CD4-positive, CD25-positive, alpha-beta regulatory T cell (primary cell): ENCODE data around the gene DLG2. TPM values are rescaled to one million over a fixed set of nuclear protein-coding genes. Genes with fewer than 3 reads are reported as not detected.
"Not testable (repeated sequence)": the region's sequence is repeated elsewhere in the genome, so short reads cannot be mapped to it uniquely, and the experiment has no call there.

Experiments
- ATAC-seq, 2 donors: fragments of 150-1000 bp; cut with Tn5 transposase; one replicate each; pipeline ENCODE4 v1.10.0; 2021; ENCODE audit warnings: low read depth in 2 of 2, moderate number of reproducible peaks in 2 of 2, moderate library complexity in 1 of 2
- DNase-seq, 3 donors: peaks; one replicate each; pipeline versions ENCODE4 v3.0.0 to v3.0.0-alpha.2; 2012 to 2022; ENCODE audit warnings: mixed read lengths in 1 of 3
- H3K27ac ChIP-seq: one replicate; pipeline ENCODE4 v1.7.0; 2013; ENCODE audit warnings: mild to moderate bottlenecking, low read length; ENCODE audit not compliant: insufficient read depth, poor library complexity, severe bottlenecking
- H3K27me3 ChIP-seq: one replicate; pipeline ENCODE4 v1.7.0; 2013; ENCODE audit warnings: low read length; ENCODE audit not compliant: control insufficient read depth, insufficient read depth
- H3K36me3 ChIP-seq: one replicate; pipeline ENCODE4 v1.7.0; 2013; ENCODE audit warnings: mild to moderate bottlenecking, low read length, moderate library complexity; ENCODE audit not compliant: control insufficient read depth, insufficient read depth
- H3K4me1 ChIP-seq: 2 replicates; pipeline ENCODE4 v1.7.0; 2013; ENCODE audit warnings: mild to moderate bottlenecking, low read length; ENCODE audit not compliant: insufficient read depth, control insufficient read depth, poor library complexity, severe bottlenecking
- H3K4me3 ChIP-seq: one replicate; pipeline ENCODE4 v1.7.0; 2013; ENCODE audit warnings: low read depth, mild to moderate bottlenecking, low read length, moderate library complexity
- H3K9me3 ChIP-seq, 2 experiments: 1 replicate in 1 of 2; 2 replicates in 1 of 2; pipeline ENCODE4 v1.7.0; 2013; ENCODE audit warnings: low read length in 2 of 2, mild to moderate bottlenecking in 1 of 2, moderate library complexity in 1 of 2; ENCODE audit not compliant: control insufficient read depth in 2 of 2
- H3K27ac Mint-ChIP-seq, 3 donors: one replicate each; pipeline ENCODE4 v1.8.0; 2020 to 2022; ENCODE audit warnings: mild to moderate bottlenecking in 3 of 3, mixed read lengths in 3 of 3, moderate library complexity in 2 of 3
- H3K27me3 Mint-ChIP-seq: one replicate; pipeline ENCODE4 v1.8.0; 2022; ENCODE audit warnings: mild to moderate bottlenecking, mixed read lengths
- H3K36me3 Mint-ChIP-seq: one replicate; pipeline ENCODE4 v1.8.0; 2020; ENCODE audit warnings: mixed read lengths
- H3K4me1 Mint-ChIP-seq, 4 donors: one replicate each; pipeline ENCODE4 v1.8.0; 2020 to 2022; ENCODE audit warnings: mixed read lengths in 4 of 4, mild to moderate bottlenecking in 1 of 4
- H3K4me3 Mint-ChIP-seq, 4 donors: one replicate each; pipeline ENCODE4 v1.8.0; 2020 to 2022; ENCODE audit warnings: mild to moderate bottlenecking in 4 of 4, mixed read lengths in 4 of 4, moderate library complexity in 3 of 4
- H3K9me3 Mint-ChIP-seq, 7 donors: one replicate each; pipeline ENCODE4 v1.8.0; 2020 to 2022; ENCODE audit warnings: mixed read lengths in 7 of 7, mild to moderate bottlenecking in 3 of 7, moderate library complexity in 2 of 7
- polyA plus RNA-seq, 4 donors: library from polyadenylated mRNA; unstranded; fragments of 300-500 nt; fragmentation: Illumina TruSeq; gene quantifications; one replicate each; pipeline ENCODE4 v1.2.3, GENCODE V29; 2021
- total RNA-seq: library from RNA; stranded (reverse); gene quantifications from one replicate; pipeline ENCODE4 v1.2.3, GENCODE V29; 2022

The DLG2 gene
- total and polyA plus RNA-seq, 5 donors from 2014 or later: 0.26 to 2.0 (median 0.94) TPM

DNA sequence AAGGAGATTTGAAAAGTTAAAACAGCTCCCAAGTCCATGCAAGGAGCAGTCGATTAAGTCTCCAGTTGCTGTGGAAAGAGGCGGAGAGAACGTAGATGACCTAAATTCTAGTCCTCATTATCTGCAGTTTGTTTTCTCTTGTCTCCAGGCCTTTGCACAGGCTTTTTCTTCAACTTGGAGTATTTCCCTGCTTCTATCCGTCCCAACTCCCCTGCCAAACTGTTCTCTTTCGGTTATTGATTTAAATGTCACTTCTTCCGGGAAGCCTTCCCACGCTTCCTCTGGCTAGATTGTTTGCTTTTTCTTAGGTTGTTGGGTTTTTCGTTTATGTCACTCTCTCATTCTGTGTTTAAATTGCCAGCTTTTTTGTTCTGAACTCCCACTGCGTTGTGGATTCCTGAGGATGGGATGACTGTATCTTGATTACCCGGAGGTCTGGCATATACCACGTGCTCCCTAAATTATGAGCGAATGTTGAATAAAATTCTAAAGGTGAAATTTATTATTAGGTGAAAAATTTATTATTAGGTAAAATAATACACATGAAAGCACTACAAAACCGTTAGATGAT, 1.7 kb upstream of the DLG2 start:
- peak in 1 of 2 donors; percentile 0 for ATAC-seq
- Mint-ChIP-seq H3K4me1 (peaks cover 17 to 58% (median 37%) of the 10 kb centered on the region in 4 donors), H3K4me3 (peak overlapping the region; percentile 90 to 99 (median 98)), H3K27ac (peak overlapping the region; percentile 96 to 98 (median 96)), H3K36me3 (peaks cover 6% of the 10 kb centered on the region), H3K27me3 (no peaks in the 10 kb centered on the region), H3K9me3 (no peaks in the 10 kb centered on the region)
- Histone ChIP-seq H3K9me3 (no peaks in the 10 kb centered on the region), H3K4me3 (peak overlapping the region; percentile 100), H3K27me3 (peaks cover 2% of the 10 kb centered on the region), H3K4me1 (peaks cover 17% of the 10 kb centered on the region), H3K36me3 (peaks cover 18% of the 10 kb centered on the region), H3K27ac (peak overlapping the region; percentile 81)
- DNase-seq: no peak

GRCh38 chr11:85627998-85628770, 1.0 kb upstream of the DLG2 start, which contains the start of gene TMEM126B:
Gene TMEM126B, plus strand, starts transcription at chr11:85628593. Its CDS starts 15 bp downstream, at chr11:85628608.
- Histone ChIP-seq H3K36me3 (peaks cover 15% of the 10 kb centered on the region), H3K27ac (peak within 1 kb of the TSS; percentile 81), H3K4me3 (peak within 1 kb of the TSS; percentile 100), H3K27me3 (peaks cover 2% of the 10 kb centered on the region), H3K4me1 (peaks cover 17% of the 10 kb centered on the region), H3K9me3 (no peaks in the 10 kb centered on the region)
- ATAC-seq (peak; percentile 99), DNase-seq (peak; percentile 94 to 98 (median 95))
- Mint-ChIP-seq H3K4me3 (peak within 1 kb of the TSS; percentile 90 to 99 (median 98)), H3K27me3 (no peaks in the 10 kb centered on the region), H3K9me3 (no peaks in the 10 kb centered on the region), H3K4me1 (peaks cover 19 to 58% (median 38%) of the 10 kb centered on the region in 4 donors), H3K27ac (peak within 1 kb of the TSS; percentile 96 to 98 (median 96)), H3K36me3 (peaks cover 6% of the 10 kb centered on the region)

- no peaks in the 10 kb centered on the region for H3K9me3 ChIP-seq
- peaks cover 17% of the 10 kb centered on the region for H3K4me1 ChIP-seq
- peaks cover 7% of the 10 kb centered on the region for H3K36me3 ChIP-seq
- Mint-ChIP-seq H3K27me3 (no peaks in the 10 kb centered on the region), H3K4me3 (peak overlapping the region; percentile 22 to 99 (median 94)), H3K4me1 (peaks cover 19 to 54% (median 38%) of the 10 kb centered on the region in 4 donors), H3K36me3 (peaks cover 6% of the 10 kb centered on the region), H3K27ac (peak overlapping the region in 1 of 3 donors; percentile 96), H3K9me3 (no peaks in the 10 kb centered on the region)
- ATAC-seq (no peak), DNase-seq (no peak)
- H3K27me3 ChIP-seq: peaks cover 2% of the 10 kb centered on the region
- H3K4me3 ChIP-seq: peak overlapping the region; percentile 90
- peak overlapping the region; percentile 7 for H3K27ac ChIP-seq
These were observed 648 bp downstream of the DLG2 start for GRCh38 chr11:85626496-85626895.

DNA sequence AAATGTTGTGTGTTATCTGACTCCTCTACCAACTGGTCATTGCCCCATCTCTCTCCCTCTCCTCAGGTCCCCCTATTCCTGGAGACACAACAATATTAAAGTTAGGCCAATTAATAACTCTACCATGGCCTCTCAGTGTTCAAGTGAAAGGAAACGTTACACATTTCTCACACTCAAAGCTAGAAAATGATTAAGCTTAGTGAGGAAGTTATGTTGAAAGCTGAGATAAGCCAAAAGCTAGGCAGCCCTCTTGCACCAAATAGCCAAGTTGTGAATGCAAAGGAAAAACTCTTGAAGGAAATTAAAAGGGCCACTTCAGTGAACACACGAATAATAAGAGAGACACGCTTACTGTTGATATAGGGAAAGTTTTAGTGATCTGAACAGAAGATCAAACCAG, 6.9 kb downstream of the DLG2 start:
- no peaks in the 10 kb centered on the region for H3K9me3 Mint-ChIP-seq
- H3K9me3 ChIP-seq: no peaks in the 10 kb centered on the region
- H3K4me1 ChIP-seq: no peaks in the 10 kb centered on the region
- H3K27me3 Mint-ChIP-seq: no peaks in the 10 kb centered on the region
- peaks cover 4 to 14% (median 6%) of the 10 kb centered on the region in 4 donors for H3K4me1 Mint-ChIP-seq
- no peak overlapping the region for H3K27ac Mint-ChIP-seq
- H3K36me3 ChIP-seq: no peaks in the 10 kb centered on the region
- H3K4me3 Mint-ChIP-seq: no peak overlapping the region
- no peak for ATAC-seq
- no peak overlapping the region for H3K4me3 ChIP-seq
- H3K27ac ChIP-seq: no peak overlapping the region
- DNase-seq: no peak
- peaks cover 5% of the 10 kb centered on the region for H3K27me3 ChIP-seq
- no peaks in the 10 kb centered on the region for H3K36me3 Mint-ChIP-seq

- Mint-ChIP-seq H3K27ac (no peak overlapping the region), H3K9me3 (no peaks in the 10 kb centered on the region), H3K36me3 (no peaks in the 10 kb centered on the region), H3K27me3 (no peaks in the 10 kb centered on the region), H3K4me1 (peaks cover 0 to 7% (median 4%) of the 10 kb centered on the region in 4 donors), H3K4me3 (no peak overlapping the region)
- Histone ChIP-seq H3K4me1 (no peaks in the 10 kb centered on the region), H3K27me3 (peaks cover 3% of the 10 kb centered on the region), H3K36me3 (no peaks in the 10 kb centered on the region), H3K4me3 (no peak overlapping the region), H3K9me3 (no peaks in the 10 kb centered on the region), H3K27ac (no peak overlapping the region)
- no peak for DNase-seq
- no peak for ATAC-seq
These were observed 7.6 kb downstream of the DLG2 start for GRCh38 chr11:85619499-85619898.

GRCh38 chr11:85611643-85612042, 15.5 kb downstream of the DLG2 start:
- H3K27ac Mint-ChIP-seq, H3K4me1 Mint-ChIP-seq, H3K9me3 ChIP-seq, H3K4me3 ChIP-seq, H3K36me3 Mint-ChIP-seq, DNase-seq, H3K4me3 Mint-ChIP-seq, ATAC-seq, H3K27ac ChIP-seq, H3K27me3 Mint-ChIP-seq, H3K9me3 Mint-ChIP-seq, H3K27me3 ChIP-seq, H3K4me1 ChIP-seq, H3K36me3 ChIP-seq: not testable (repeated sequence)

GRCh38 chr11:85609286-85609685, 17.9 kb downstream of the DLG2 start:
- H3K36me3 ChIP-seq, H3K27me3 ChIP-seq, H3K27ac ChIP-seq, DNase-seq, H3K4me3 ChIP-seq, H3K27me3 Mint-ChIP-seq, H3K9me3 ChIP-seq, H3K4me3 Mint-ChIP-seq, H3K4me1 ChIP-seq, H3K4me1 Mint-ChIP-seq, ATAC-seq, H3K9me3 Mint-ChIP-seq, H3K27ac Mint-ChIP-seq, H3K36me3 Mint-ChIP-seq: not testable (repeated sequence)
